SK-N-SH treated with all-trans-retinoic acid at 6 μM for 48 hours (cell line): Measurements from ENCODE around the gene TAOK2.

Experiments used
- ATAC-seq: fragments of 200-7000 bp; cut with Tn5 transposase; 3 replicates; pipeline ENCODE4 v1.9.1; 2020; ENCODE audit warnings: mild to moderate bottlenecking, moderate library complexity
- ARNTL ChIP-seq: fragments of 450-650 bp; formaldehyde crosslinking; IDR thresholded peaks from 2 replicates; pipeline ENCODE4 v1.5.0; 2020; ENCODE audit warnings: low read depth, mild to moderate bottlenecking, moderate library complexity, borderline replicate concordance
- CREB5 ChIP-seq: fragments of 250-450 bp; sonication (Bioruptor Pico); IDR thresholded peaks from 2 replicates; pipeline ENCODE4 v1.5.1; 2020; ENCODE audit warnings: low read depth, mild to moderate bottlenecking, moderate library complexity
- CSDC2 ChIP-seq: fragments of 250-450 bp; sonication (Bioruptor Pico); IDR thresholded peaks from 2 replicates; pipeline ENCODE4 v1.5.0; 2020; ENCODE audit warnings: mild to moderate bottlenecking, moderate library complexity
- ESRRG ChIP-seq: fragments of 250-450 bp; sonication (Bioruptor Pico); IDR thresholded peaks from 2 replicates; pipeline ENCODE4 v1.6.1; 2021; ENCODE audit warnings: mild to moderate bottlenecking
- GLIS3 ChIP-seq: fragments of 250-450 bp; sonication (Bioruptor Pico); IDR thresholded peaks from 2 replicates; pipeline ENCODE4 v1.5.0; 2020; ENCODE audit warnings: mild to moderate bottlenecking, moderate library complexity
- ISL1 ChIP-seq: fragments of 250-450 bp; sonication (Bioruptor Pico); IDR thresholded peaks from 2 replicates; pipeline ENCODE4 v2.1.2; 2022; ENCODE audit warnings: mild to moderate bottlenecking, moderate library complexity
- OSR1 ChIP-seq: fragments of 250-450 bp; sonication (Bioruptor Pico); IDR thresholded peaks from 2 replicates; pipeline ENCODE4 v1.8.0; 2022; ENCODE audit warnings: moderate library complexity, mild to moderate bottlenecking, inconsistent platforms
- POU6F1 ChIP-seq: fragments of 250-450 bp; sonication (Bioruptor Pico); IDR thresholded peaks from 2 replicates; pipeline ENCODE4 v1.8.0; 2021; ENCODE audit warnings: low read depth, mild to moderate bottlenecking, moderate library complexity, borderline replicate concordance
- PPARA ChIP-seq: fragments of 250-450 bp; sonication (Bioruptor Pico); IDR thresholded peaks from 2 replicates; pipeline ENCODE4 v1.5.0; 2020; ENCODE audit warnings: mild to moderate bottlenecking, borderline replicate concordance
- RARB ChIP-seq: fragments of 250-450 bp; sonication (Bioruptor Pico); IDR thresholded peaks from 2 replicates; pipeline ENCODE4 v1.8.0; 2021; ENCODE audit warnings: mild to moderate bottlenecking, moderate library complexity
- SNAI2 ChIP-seq: fragments of 250-450 bp; sonication (Bioruptor Pico); IDR thresholded peaks from 2 replicates; pipeline ENCODE4 v1.5.0; 2020; ENCODE audit warnings: mild to moderate bottlenecking, moderate library complexity
- TOX ChIP-seq: fragments of 250-450 bp; sonication (Bioruptor Pico); IDR thresholded peaks from 2 replicates; pipeline ENCODE4 v1.8.0; 2021; ENCODE audit warnings: mild to moderate bottlenecking, moderate library complexity, borderline replicate concordance
- ZC3H10 ChIP-seq: fragments of 250-450 bp; sonication (Bioruptor Pico); IDR thresholded peaks from 2 replicates; pipeline ENCODE4 v1.5.1; 2021; ENCODE audit warnings: mild to moderate bottlenecking, moderate library complexity
- ZFP3 ChIP-seq: fragments of 250-450 bp; sonication (Bioruptor Pico); IDR thresholded peaks from 2 replicates; pipeline ENCODE4 v1.5.0; 2020; ENCODE audit warnings: mild to moderate bottlenecking, moderate library complexity
- ZFP30 ChIP-seq: fragments of 450-650 bp; formaldehyde crosslinking; IDR thresholded peaks from 2 replicates; pipeline ENCODE4 v1.5.0; 2022; ENCODE audit warnings: mild to moderate bottlenecking, moderate library complexity
- ZNF565 ChIP-seq: fragments of 450-650 bp; formaldehyde crosslinking; conservative IDR thresholded peaks from 2 replicates; pipeline ENCODE4 v1.5.0; 2020; ENCODE audit warnings: low read depth, mild to moderate bottlenecking, moderate library complexity
- ZNF70 ChIP-seq: fragments of 450-650 bp; formaldehyde crosslinking; IDR thresholded peaks from 2 replicates; pipeline ENCODE4 v1.5.0; 2020; ENCODE audit warnings: mild to moderate bottlenecking, moderate library complexity
- ZNF8 ChIP-seq: fragments of 450-650 bp; formaldehyde crosslinking; IDR thresholded peaks from 2 replicates; pipeline ENCODE4 v1.5.0; 2020; ENCODE audit warnings: mild to moderate bottlenecking, moderate library complexity
- TF ChIP-seq, protein P1 (sequence below): fragments of 250-450 bp; sonication (Bioruptor Pico); IDR thresholded peaks from 2 replicates; pipeline ENCODE4 v1.8.0; 2020; ENCODE audit warnings: mild to moderate bottlenecking, moderate library complexity, borderline replicate concordance
- TF ChIP-seq, protein P2 (sequence below): fragments of 250-450 bp; sonication (Bioruptor Pico); IDR thresholded peaks from 2 replicates; pipeline ENCODE4 v1.5.0; 2020; ENCODE audit warnings: mild to moderate bottlenecking, moderate library complexity
- TF ChIP-seq, protein P3 (sequence below): fragments of 250-450 bp; sonication (Bioruptor Pico); IDR thresholded peaks from 2 replicates; pipeline ENCODE4 v1.5.1; 2021; ENCODE audit warnings: mild to moderate bottlenecking, moderate library complexity

TAOK2 gene

DNA sequence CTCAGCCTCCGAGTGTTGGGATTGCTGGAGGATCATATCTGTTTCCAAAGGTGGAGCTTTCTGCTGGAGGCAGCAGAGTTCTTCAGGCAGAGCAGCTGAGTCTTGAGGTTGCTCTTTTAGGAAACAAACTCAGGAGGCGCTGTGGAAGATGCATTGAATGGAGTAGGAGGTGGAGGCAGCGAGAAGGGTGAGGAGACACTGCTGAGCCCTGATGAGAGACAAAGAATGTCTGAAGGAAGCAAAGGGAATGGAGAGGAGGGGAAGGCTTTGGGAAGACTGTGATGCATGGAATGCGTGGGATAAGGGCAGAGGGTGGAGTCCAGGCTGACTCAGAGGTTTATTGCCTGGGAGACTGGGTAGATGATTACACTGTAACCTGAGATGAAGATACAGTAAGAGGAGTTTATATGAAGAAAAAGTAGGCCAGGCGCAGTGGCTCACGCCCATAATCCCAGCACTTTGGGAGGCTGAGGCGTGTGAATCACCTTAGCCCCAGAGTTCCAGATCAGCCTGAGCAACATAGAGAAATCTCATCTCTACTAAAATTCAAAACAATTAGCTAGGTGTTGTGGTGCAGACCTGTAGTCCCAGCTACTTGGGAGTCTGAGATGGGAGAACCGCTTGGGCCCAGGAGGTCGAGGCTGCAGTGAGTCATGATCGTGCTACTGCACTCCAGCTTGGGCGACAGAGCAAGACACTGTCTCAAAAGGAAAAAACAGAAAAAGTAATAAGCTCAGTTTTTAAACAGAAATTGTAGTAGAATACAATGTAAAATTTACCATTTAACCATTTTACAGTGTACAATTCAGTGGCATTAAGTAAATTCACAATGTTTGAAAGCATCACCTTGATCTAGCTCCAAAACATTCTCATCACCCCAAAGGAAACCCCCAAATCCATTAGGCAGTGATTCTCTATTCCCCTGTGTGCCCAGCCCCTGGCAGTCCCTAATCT, 29.5 kb upstream of the TAOK2 start (continued):
- TF ChIP-seq, protein P1, sequence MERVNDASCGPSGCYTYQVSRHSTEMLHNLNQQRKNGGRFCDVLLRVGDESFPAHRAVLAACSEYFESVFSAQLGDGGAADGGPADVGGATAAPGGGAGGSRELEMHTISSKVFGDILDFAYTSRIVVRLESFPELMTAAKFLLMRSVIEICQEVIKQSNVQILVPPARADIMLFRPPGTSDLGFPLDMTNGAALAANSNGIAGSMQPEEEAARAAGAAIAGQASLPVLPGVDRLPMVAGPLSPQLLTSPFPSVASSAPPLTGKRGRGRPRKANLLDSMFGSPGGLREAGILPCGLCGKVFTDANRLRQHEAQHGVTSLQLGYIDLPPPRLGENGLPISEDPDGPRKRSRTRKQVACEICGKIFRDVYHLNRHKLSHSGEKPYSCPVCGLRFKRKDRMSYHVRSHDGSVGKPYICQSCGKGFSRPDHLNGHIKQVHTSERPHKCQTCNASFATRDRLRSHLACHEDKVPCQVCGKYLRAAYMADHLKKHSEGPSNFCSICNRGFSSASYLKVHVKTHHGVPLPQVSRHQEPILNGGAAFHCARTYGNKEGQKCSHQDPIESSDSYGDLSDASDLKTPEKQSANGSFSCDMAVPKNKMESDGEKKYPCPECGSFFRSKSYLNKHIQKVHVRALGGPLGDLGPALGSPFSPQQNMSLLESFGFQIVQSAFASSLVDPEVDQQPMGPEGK: no peak
- TF ChIP-seq ZNF70: no peak

DNA sequence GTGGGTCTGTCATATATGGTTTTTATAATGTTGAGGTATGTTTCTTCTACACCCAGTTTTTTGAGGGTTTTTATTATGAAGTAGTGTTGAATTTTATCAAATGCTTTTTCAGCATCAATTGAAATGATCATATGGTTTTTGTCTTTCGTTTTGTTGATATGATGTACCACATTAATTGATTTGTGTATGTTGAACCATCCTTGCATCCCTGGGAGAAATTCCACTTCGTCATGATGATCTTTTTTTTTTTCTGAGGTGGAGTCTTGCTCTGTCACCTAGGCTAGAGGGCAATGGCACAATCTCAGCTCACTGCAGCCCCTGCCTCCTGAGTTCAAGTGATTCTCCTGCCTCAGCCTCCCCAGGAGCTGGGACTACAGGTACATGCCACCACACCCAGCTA, 25.8 kb upstream of the TAOK2 start:
- TF ChIP-seq ZC3H10 (no peak), ZFP3 (CRISPR knock-in tag) (no peak), CSDC2 (CRISPR knock-in tag) (no peak), ZFP30 (no peak), RARB (CRISPR knock-in tag) (no peak), SNAI2 (CRISPR knock-in tag) (no peak), ARNTL (CRISPR knock-in tag) (no peak), ZNF70 (no peak), ESRRG (CRISPR knock-in tag) (no peak), TOX (CRISPR knock-in tag) (no peak), ZNF565 (no peak), GLIS3 (CRISPR knock-in tag) (no peak), OSR1 (no peak), ISL1 (CRISPR knock-in tag) (no peak), PPARA (no peak), CREB5 (CRISPR knock-in tag) (no peak), ZNF8 (CRISPR knock-in tag) (no peak)
- TF ChIP-seq, protein P2, sequence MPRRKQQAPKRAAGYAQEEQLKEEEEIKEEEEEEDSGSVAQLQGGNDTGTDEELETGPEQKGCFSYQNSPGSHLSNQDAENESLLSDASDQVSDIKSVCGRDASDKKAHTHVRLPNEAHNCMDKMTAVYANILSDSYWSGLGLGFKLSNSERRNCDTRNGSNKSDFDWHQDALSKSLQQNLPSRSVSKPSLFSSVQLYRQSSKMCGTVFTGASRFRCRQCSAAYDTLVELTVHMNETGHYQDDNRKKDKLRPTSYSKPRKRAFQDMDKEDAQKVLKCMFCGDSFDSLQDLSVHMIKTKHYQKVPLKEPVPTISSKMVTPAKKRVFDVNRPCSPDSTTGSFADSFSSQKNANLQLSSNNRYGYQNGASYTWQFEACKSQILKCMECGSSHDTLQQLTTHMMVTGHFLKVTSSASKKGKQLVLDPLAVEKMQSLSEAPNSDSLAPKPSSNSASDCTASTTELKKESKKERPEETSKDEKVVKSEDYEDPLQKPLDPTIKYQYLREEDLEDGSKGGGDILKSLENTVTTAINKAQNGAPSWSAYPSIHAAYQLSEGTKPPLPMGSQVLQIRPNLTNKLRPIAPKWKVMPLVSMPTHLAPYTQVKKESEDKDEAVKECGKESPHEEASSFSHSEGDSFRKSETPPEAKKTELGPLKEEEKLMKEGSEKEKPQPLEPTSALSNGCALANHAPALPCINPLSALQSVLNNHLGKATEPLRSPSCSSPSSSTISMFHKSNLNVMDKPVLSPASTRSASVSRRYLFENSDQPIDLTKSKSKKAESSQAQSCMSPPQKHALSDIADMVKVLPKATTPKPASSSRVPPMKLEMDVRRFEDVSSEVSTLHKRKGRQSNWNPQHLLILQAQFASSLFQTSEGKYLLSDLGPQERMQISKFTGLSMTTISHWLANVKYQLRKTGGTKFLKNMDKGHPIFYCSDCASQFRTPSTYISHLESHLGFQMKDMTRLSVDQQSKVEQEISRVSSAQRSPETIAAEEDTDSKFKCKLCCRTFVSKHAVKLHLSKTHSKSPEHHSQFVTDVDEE (CRISPR knock-in tag): no peak
- TF ChIP-seq, protein P3, sequence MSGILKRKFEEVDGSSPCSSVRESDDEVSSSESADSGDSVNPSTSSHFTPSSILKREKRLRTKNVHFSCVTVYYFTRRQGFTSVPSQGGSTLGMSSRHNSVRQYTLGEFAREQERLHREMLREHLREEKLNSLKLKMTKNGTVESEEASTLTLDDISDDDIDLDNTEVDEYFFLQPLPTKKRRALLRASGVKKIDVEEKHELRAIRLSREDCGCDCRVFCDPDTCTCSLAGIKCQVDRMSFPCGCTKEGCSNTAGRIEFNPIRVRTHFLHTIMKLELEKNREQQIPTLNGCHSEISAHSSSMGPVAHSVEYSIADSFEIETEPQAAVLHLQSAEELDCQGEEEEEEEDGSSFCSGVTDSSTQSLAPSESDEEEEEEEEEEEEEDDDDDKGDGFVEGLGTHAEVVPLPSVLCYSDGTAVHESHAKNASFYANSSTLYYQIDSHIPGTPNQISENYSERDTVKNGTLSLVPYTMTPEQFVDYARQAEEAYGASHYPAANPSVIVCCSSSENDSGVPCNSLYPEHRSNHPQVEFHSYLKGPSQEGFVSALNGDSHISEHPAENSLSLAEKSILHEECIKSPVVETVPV (CRISPR knock-in tag): no peak
- TF ChIP-seq, protein P1: no peak
- ATAC-seq: no peak

- ATAC-seq: no peak
- TF ChIP-seq, protein P1: no peak
- TF ChIP-seq ESRRG (CRISPR knock-in tag) (no peak), SNAI2 (CRISPR knock-in tag) (no peak), POU6F1 (no peak)
- TF ChIP-seq, protein P2 (CRISPR knock-in tag): no peak
Observed at GRCh38 chr16:29950806-29951461, 22.7 kb upstream of the TAOK2 start.
